GM18909 (cell line): ENCODE measurements around the gene UROC1.

ENCODE experiments used
- ATAC-seq: cut with Tn5 transposase; IDR thresholded peaks from one replicate; pipeline ENCODE4 v1.9.1; 2021; ENCODE audit warnings: mild to moderate bottlenecking; ENCODE audit not compliant: unreplicated experiment, poor library complexity

UROC1 gene

DNA sequence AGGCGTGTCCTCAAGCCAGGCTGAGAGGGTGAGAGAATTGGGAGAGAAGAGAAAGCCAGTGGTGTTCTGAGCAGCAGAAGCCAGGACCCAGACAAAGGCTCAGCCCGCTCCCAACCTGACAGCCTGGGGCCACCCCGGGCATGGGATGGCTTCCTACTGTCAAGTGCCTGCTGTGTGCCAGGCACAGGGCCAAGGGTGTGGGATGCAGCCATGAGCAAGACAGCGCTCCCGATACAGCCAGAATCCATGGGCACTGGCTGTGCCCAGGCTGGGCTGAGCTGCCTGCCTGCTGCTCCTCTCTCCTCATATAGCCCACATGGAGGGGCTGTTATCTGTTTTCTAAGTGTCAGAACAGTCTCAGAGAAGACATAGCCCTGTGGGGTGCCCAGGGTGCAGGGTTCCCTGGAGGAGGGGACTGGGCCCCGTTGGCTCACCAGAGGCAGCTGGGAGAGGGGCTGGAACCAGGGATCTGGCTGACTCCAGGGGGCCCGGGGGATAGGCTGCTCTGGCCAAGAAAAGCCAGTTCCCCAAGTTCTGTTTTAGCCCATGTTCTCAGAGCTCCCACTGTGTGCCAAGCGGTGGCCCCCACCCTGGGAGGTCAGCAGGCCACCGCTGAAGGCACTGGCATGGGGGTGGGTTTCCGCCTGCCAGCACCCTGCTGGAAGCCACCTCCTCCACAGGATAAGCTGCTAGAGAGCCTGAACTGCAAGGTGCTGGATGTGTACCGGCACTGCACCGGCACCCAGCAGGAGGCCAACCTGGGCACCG, 83.9 kb downstream of the UROC1 start:
- no peak for ATAC-seq

DNA sequence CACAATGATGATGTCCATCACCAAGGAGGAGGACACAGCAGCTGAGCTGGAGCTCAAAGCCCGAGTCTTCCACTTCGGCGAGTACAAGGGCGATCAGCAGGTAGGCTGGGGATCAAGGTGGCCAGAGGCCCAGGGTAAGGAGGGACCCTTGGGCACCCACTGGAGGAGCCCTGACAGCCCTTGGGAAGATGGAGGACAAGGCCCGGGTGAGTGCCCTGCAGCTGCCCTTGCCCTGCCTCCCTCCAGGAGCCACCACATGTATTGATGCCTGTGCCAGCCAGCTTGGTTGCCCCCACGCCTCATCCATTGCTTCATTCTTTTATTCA, 84.5 kb downstream of the UROC1 start:
- ATAC-seq: no peak

DNA sequence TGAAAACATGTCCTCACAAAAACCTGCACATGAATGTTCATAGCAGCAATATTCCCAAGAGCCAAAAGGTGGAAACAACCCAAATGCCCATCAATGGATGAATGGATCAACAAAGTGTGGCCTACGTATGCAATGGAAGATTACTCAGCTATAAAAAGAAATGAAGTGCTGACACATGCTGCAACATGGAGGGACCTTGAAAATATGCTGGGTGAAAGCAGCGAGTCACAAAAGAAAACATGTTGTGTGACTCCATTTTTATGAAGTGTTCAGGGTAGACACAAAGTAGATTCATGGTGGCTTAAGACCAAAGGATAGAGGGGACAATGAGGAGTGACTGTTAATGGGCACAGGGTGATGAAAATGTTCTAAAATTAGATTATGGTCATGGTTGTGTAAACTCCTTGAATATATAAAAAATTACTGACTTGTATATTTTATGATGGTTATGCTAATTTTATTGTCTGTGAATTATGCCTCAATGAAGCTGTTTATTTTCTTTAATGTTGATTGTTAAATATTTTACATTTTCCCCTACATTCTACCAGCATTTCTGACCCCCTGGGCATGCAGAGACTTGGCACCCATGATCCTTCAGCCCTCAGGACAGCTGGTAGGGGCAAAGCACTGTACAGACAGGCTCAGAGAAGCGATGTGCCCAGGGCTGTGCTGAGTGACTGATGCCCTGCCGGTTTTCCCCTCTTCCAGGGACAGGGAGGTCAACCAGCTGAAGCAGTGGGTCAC, 85.0 kb downstream of the UROC1 start:
- ATAC-seq: no peak
